NOMO-1 treated with DMSO at 0.1 percent for 48 hours (cell line): ENCODE measurements around the gene ADAMTS20.
A peak's percentile ranks its signal among the peaks of the same experiment; 100 is the strongest.
"Not testable (repeated sequence)": the region's sequence is repeated elsewhere in the genome, so short reads cannot be mapped to it uniquely, and the experiment has no call there.

Experiments
- DNase-seq: peaks from one replicate; lab custom pipeline; 2025; ENCODE audit not compliant: unreplicated experiment; lab: John Stamatoyannopoulos, UW

Gene ADAMTS20

DNA sequence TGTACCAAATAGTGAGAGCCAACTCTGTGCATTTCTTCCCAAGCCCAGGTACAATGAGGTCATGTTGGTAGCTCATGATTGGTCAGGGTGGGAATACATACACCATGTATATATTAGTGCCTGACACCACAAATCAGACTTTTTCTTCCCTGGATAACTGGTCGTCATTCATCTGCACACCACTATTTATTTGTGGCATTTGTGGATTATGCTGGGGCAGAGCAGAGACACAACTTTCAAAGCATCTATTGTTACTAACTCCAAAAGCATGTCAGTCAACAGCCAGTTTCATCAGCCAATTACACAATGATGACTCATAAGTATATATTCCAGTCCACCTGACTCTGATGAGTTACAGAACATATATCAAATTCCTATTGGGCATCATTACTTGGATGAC, 181.7 kb downstream of the ADAMTS20 start:
- peak; percentile 6 for DNase-seq

DNA sequence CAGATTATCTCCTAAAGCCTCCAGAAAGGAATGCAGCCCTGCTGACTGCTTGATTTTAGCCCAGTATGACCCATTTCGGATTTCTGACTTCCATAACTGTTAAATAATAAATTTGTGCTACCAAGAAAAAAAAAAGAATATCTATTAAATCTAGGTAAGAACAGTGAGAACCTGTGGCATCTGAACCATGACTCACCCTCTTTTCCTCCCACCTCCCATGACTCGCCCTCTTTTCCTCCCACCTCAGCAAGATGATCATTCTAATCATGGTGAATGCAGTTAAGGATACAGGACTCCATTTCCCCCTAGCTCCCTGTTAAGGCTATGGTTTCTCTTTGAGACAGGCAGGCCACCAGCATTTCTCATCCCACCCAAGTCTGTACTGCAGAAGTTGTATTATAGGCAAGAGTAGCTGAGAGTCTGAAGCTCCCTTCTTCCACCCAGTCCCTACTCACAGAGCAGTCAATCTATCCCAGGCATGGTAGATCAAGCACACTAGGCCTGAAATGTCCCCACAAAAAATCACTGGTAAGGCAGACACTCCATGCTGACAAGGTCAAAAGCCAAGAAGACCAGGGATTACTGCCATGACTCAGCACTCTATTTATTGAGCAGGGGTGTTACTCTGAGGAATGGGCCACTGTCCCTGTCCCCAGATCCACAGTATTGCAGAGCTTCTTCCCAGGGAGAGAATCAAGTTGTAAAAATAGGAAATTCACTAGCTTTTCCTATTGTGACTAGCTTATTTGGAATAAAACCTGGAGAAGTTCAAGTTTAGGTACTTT, 188.9 kb downstream of the ADAMTS20 start:
- no peak for DNase-seq

DNA sequence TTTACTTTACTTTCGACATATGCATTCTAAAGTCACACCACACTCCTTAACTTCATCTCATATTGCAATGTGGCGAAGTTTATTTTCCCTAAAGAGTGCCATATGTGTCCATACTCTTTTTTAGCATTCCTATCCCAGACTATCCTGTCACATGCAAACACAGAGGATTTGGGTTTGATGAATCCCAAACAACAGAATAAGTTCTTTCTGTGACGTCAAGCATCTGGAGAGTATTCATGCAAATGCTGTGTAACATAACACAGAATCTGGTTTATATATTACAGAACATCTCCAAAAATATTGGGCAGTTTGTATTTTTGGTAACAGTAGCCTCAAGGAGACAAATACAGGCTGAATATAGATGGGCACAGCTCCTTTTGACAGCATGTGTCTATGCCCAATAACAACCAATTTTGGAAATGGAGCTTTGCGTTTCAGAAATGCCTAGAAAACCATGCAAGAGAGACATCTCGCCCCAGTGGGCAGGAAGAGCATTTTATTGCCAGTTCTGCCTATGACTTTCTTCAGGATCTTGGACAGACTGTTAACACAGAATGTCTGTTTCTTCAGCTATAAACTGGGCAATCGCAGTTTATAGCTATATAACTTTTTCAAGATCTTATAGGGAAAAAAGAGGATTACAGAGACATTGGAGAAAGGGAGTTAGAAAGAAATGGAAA, 190.8 kb downstream of the ADAMTS20 start:
- no peak for DNase-seq

DNA sequence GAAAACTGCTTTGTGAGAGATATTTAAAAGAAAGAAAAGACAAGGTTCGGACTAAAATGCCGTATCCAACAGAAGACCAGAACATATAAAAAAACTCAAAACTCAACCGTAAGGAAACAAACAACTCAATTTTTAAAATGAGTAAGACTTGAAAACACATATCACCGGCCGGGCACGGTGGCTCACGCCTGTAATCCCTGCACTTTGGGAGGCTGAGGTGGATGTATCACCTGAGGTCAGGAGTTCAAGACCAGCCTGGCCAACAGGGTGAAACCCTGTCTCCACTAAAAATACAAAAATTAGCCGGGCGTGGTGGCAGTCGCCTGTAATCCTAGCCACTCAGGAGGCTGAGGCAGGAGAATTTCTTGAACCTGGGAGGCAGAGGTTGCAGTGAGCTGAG, 192.0 kb downstream of the ADAMTS20 start:
- DNase-seq, result not testable (repeated sequence)

DNA sequence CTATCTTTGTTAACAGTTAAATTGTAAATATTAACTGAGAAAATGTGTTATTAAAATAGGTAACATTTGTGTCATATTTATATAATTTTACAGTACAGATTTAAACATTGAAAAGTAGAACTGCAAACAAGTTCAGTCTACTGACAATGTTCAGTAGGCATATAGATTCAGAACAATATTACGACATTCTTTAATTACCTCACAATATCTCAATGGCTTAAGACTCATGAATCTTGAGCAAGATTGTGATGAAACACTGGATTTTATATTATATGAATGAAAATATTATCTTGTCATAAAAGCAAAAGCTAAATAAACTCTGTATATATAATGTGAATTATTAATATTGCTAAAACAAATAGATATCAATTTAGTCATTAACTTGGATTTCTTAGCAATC, 194.9 kb downstream of the ADAMTS20 start:
- peak; percentile 3 for DNase-seq

DNA sequence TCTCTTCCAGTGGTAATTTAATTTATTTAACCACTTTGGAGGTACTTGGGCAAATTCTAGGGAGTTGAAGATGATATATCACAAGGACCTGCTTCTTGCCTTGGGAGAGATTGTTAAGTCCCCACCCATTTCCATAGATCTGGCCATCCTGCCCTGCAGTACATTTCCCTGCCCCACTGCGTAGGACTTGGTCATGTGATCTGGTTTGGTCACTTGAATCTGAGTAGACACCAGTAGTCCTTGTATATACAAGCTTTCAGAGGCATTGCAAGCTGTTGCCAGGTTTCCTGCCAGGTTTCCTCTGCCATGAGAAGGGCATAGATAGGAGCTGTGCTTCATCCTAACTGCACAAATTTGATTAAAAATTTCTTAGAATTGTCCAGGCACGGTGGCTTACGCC, 200.0 kb downstream of the ADAMTS20 start:
- DNase-seq, result no peak

DNA sequence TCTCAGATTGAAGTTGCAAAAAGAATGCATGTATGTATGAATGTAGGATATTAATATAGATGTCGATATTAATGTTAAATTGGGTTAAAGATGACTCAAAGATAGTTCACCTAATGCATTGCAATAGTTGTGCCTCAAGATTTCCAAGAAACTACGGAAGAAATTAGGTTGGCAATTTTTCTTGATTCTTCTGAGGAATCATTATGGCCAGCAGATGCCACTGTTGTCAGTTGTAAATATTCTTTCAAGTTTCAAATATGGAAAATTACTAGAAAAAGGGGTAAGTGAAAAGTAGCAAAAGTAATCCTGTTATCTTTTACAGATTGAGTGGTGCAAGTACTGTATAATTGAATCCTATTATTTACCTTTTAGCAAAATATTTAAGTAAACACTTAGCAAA, 202.1 kb downstream of the ADAMTS20 start:
- peak; percentile 11 for DNase-seq

DNA sequence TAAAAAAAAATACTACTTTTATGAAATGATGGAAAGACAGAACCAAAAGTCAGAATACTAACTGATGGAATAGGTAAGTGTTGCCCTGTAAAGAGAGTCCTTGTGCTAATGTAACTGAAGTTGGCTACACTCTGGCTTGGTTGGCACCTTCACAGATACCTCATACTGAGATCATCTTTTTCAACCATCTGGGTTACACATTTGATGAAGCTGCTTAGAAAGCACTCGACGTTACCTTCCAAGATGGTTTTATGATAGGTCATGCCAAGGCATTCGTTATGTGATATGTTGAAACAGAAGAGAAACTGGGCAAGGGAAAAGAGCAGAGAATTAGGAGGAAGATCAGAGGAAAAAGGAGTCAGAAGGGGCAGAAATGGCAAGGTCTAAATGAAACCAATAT, 203.8 kb downstream of the ADAMTS20 start:
- no peak for DNase-seq

DNA sequence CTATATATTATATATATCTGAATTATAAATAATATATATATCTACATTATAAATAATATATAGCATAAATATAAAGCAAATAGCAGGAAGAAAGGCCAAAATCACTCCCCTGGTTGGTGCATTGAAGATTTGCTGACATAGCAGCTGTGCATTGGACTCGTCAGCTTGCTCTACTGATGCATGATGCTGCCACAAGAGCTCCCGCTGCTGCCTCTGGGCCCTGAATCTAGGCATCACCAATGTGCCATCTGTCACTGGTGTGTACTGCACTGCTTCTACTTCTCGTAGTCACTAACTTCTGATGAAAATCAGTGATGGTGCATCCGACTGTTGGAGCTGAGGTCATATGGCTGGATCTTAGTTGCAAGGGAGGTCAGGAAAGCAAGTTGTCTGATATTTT, 205.0 kb downstream of the ADAMTS20 start:
- DNase-seq, result no peak

DNA sequence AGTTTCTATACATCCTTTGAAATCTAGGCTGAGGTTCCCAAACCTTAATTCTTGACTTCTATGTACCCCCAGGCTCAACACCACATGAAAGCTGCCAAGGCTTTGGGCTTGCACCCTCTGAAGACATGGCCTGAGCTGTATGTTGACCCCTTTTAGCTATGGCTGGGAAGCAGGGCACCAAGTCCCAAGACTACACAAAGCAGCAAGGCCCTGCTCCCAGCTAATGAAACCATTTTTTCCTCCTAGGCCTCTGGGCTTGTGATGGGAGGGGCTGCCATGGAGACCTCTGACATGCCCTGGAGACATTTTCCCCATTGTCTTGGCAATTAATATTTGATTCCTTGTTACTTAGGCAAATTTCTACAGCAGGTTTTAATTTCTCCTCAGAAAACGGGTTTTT, 207.0 kb downstream of the ADAMTS20 start:
- DNase-seq, result no peak

DNA sequence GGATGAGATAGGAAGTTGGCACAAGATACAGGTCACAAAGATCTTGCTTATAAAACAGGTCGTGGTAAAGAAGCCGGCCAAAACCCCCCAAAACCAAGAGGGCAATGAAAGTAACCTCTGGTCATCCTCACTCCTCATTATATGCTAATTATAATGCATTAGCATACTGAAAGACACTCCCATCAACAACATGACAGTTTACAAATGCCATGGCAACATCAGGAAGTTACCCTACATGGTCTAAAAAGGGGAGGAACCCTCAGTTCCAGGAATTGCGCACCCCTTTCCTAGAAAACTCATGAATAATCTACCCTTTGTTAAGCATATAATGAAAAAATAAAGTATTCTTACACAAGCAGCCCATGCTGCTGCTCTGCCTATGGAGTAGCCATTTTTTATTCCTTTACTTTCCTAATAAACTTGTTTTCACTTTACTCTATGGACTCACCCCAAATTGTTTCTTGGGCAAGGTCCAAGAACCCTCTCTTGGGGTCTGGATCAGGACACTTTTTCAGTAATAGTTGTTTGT, 210.2 kb downstream of the ADAMTS20 start:
- not testable (repeated sequence) for DNase-seq

DNA sequence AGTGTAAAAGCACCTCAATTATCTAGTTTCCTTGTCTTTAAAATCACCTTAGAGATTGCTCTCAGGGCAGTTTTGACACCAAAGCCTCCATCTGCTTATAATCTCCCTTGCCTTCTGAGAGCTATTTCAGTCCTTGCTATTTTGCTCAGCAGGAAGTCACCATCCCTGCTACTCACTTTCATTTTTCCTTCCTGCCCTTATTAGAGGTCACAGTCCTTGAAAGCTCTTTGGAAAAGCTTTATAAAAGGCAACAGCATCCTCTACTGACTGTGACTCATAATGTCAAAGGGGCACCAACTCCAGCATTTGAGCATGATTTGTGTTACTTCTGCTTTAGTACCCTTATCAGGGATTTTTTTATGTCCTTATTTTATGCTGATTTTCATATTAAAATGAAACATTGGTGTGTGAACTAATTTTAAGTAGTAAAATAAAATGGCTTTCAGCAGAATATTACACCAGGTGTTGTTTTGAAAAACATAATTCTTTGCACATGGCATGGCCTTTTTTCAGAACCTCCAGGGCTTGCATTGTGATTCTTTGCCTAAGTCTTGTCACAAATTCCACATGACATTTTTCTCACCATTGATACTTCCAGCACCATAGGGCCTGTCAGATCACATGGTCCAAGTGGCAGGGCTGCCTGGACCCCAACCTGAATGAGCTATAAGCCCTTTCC, 213.0 kb downstream of the ADAMTS20 start:
- peak; percentile 85 for DNase-seq

DNA sequence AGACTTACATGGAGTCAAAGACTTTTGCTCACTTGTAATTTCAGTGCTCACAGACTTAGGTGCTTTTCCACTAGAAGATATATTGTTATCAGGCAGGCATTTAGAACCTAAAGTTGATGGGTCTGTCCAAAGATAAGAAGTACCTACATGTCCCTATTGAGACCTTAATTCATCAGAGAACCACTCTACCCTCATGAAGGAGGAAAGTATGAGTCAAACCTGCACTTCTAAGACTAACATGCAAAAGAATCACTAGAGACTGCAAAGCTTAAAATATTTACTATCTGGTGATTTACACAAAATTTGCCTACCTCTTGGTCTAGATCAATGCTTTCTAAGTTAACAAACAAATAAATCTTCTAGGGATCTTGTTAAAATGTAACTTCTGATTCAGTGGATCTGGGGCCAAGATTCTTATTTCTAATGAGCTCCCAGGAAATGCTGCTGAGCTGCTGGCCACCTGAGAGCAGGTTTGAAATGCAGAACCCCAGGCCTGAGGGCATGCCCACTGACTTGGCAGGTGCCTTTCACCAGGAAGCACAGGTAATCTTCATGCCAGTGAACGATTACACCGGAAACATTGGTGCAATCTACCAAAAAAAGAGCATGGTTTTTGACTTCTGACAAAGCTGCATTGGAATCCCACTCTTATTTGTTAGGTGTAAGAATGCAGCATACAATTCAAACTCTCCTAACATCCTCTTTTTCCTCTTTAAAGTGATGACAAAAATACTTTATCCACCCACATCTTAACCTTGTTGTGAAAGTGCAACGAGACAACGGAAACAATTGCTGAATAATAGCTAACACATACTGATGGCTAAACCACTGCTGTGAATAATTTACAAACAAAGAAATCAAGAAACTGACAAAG, 214.2 kb downstream of the ADAMTS20 start:
- DNase-seq, result peak; percentile 53

DNA sequence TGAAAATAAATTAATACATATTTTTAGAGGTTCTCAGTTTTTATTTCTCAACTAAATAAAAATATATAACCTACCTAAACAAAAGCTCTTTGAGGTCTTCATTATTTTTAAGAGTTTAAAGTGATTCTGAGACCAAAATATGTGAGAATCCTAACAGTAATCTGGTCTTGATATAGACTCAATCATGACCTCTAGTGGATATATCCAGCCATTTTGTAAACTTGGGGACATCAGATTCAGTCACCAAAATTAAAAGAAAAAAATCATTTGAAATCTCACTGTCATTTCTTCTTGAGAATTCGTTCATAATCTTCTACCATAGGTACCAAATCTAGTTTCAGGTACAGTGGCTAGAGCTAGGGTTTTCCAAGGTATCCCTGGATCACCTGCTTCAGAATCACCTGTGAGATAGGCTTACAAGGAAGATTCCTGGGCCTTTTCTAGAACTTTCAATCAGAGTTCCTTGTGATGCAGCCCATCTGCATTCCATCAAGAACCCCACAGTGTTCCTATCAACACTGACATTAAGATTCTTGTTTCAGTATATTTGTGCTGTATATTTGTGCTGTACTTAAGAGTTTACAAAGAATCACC, 214.9 kb downstream of the ADAMTS20 start:
- peak; percentile 39 for DNase-seq

DNA sequence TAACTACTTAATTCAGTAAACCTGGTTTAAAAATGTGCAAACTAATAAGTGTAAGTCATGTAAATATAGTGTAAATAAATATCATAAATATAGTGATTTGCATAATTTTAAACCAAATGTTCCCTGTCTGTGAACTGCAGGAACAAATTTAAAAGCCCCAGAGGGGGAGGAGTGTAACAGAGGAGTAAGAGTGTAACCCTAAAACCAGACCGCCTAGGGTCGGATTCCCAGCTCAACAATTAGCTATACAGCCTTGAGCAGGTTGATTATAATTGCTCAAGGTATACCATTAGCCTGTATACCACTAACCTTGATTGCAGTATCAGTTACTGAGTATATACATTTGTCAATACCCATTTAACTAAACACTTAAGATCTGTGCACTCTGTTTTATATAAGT, 218.4 kb downstream of the ADAMTS20 start:
- no peak for DNase-seq

DNA sequence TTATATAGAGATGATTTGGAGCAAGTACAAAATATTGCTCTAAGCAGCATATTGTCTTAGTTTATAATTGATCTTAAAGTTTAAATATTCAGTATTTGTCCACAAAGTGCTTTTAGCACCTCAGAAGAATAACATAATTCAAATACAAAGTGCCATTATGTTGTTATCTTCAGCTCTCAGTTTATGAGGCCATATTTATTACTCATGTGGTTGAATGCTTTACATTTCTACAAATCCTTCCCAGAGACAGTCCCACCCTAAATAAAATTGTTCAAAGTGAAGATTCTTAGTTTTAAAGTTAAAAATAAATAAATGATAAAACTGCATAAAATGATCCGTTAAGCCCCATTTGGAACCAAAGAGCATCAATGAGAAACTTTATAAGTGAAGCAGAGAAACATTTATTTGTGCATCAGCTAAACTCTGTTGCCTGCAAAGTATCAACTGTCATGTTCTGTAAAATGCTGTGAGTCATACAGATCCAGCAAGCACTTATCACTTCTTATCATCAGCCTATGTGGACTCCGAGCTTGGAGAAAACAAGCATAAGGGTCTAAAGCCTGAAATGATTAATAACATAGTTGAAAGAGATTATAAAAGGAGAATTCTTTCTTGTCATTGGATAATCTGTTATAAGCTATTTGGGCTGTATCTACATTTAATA, 218.9 kb downstream of the ADAMTS20 start:
- no peak for DNase-seq

DNA sequence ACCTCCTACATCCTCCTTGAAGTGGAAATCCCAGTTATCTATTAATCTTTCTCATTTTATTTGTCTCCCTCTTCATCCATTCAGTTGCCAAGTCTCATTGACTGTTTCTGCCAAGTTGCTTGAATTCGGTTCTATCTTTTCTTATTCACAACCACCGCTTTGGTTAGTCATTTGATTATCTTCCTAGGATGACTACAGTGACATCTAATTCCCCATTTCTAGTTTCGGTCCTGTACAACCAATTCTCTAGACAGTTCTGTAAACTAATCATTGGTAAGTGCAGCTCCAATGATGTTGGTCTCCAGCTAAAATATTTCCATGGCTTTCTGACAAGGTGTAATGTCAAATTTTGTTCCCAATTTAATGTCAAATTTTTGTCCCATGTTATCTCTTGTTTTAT, 220.1 kb downstream of the ADAMTS20 start:
- DNase-seq, result peak; percentile 49

DNA sequence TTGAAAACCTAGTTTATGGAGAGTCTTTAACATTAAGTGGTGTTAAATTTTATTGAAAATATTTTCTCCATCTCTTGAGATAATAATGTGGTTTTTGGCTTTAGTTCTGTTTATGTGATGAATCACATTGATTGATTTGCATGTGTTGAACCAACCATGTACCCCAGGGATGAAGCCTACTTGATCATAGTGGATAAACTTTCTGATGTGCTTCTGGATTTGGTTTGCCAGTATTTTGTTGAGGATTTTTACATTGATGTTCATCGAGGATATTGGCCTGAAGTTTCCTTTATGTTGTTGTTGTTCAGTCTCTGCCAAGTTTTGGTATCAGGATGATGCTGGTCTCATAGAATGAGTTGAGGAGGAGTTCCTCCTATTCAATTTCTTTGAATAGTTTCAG, 222.6 kb downstream of the ADAMTS20 start:
- DNase-seq, result no peak

DNA sequence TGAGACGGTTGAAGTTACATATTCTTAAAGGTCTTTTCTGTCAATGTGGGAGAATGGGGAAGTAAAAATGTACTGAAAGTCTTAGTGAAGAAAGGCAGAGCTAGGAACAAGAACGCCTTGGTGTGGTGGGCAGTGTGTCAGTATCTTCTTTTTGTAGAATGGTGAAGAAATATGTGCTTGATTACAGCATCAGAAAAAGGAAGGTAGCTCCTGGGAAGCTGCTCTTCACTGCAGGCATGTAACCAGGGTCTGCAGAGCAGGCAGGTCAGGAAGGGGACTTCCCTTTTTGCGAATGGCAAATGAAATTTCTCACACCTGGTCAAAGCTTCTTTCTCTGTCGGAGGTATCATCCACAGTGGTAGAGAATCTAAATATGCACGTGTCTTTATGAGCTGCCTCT, 226.2 kb downstream of the ADAMTS20 start:
- DNase-seq, result peak; percentile 97

DNA sequence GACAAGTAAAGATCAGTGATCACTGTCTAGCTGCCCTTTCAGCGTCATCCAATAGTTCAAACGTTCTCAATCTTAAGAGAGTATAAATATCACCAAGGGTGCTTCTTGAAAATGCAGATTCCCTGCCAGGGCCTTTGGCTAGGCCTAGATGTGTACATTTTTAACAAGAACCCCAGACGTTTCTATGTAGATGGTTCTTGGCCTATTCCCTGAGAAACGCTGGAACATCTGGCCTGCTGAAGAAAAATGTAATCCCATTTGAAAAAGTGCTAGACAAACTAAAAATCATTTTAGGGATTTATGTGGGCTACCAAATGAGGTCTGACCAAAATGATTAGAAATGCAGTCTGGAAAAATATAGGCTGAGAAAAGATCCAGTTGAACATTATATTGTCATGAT, 231.7 kb downstream of the ADAMTS20 start:
- DNase-seq, result no peak
